H1 (cell line): ENCODE data around the gene ARHGAP18. TPM values are rescaled to one million over a fixed set of nuclear protein-coding genes. Genes with fewer than 3 reads are reported as not detected.

Source experiments
- CTCF ChIA-PET: fragments of 300-600 bp; sonication (Branson Sonifier 250); formaldehyde crosslinking; loops from one replicate; lab custom pipeline; 2021; ENCODE audit not compliant: partially characterized antibody; lab: Charles Lee
- POLR2A ChIA-PET: fragments of 300-600 bp; sonication (Branson Sonifier 250); formaldehyde crosslinking; loops from one replicate; lab custom pipeline; 2021; ENCODE audit warnings: inconsistent platforms; ENCODE audit not compliant: partially characterized antibody; lab: Charles Lee
- DNase-seq, 2 experiments: peaks; one replicate each; pipeline versions ENCODE4 v3.0.0 to v3.0.0-alpha.2; 2010 to 2022; ENCODE audit warnings: low spot score in 2 of 2, low read depth in 1 of 2, mixed read lengths in 1 of 2
- FAIRE-seq: peaks from 2 replicates; lab custom pipeline; 2011; peaks lifted over from hg19 to GRCh38; lab: Jason Lieb, UNC
- H2AFZ ChIP-seq: 2 replicates; pipeline ENCODE4 v1.8.1; 2012; ENCODE audit warnings: low read length, inconsistent platforms
- H2AK5ac ChIP-seq: 2 replicates; pipeline ENCODE4 v1.6.1; 2013; ENCODE audit warnings: low read depth, low read length
- H2BK120ac ChIP-seq: replicated peaks from 2 replicates; pipeline ENCODE3; 2013; ENCODE audit warnings: low read depth, low read length, inconsistent platforms
- H2BK12ac ChIP-seq: 2 replicates; pipeline ENCODE4 v1.6.1; 2013; ENCODE audit warnings: low read depth, low read length
- H2BK15ac ChIP-seq: 2 replicates; pipeline ENCODE4 v1.6.1; 2013; ENCODE audit warnings: low read length
- H2BK20ac ChIP-seq: 2 replicates; pipeline ENCODE4 v1.6.1; 2013; ENCODE audit warnings: low read length
- H2BK5ac ChIP-seq: 2 replicates; pipeline ENCODE4 v1.6.1; 2013; ENCODE audit warnings: low read depth, low read length
- H3K14ac ChIP-seq: 2 replicates; pipeline ENCODE4 v1.6.1; 2013; ENCODE audit warnings: inconsistent platforms; ENCODE audit not compliant: insufficient read length
- H3K18ac ChIP-seq: 2 replicates; pipeline ENCODE4 v1.6.1; 2013; ENCODE audit warnings: low read length; ENCODE audit errors: extremely low read depth
- H3K23ac ChIP-seq: 2 replicates; pipeline ENCODE4 v1.6.1; 2013; ENCODE audit warnings: inconsistent platforms; ENCODE audit not compliant: insufficient read length
- H3K23me2 ChIP-seq: 2 replicates; pipeline ENCODE4 v1.6.1; 2013; ENCODE audit warnings: low read depth, low read length
- H3K27ac ChIP-seq: 2 replicates; pipeline ENCODE4 v1.6.1; 2011; ENCODE audit warnings: low read depth, low read length, inconsistent platforms
- H3K27me3 ChIP-seq, 4 experiments: replicated peaks in 1 of 4; 1 replicate in 1 of 4; 2 replicates in 3 of 4; pipeline versions ENCODE4 v1.6.1 to v1.8.1; 2011 to 2013; ENCODE audit warnings: low read length in 3 of 4, mild to moderate bottlenecking in 3 of 4, inconsistent platforms in 2 of 4, mixed read lengths in 2 of 4, moderate library complexity in 1 of 4; ENCODE audit not compliant: control insufficient read depth in 3 of 4, insufficient read depth in 3 of 4; ENCODE audit errors: extremely low read depth in 1 of 4
- H3K36me3 ChIP-seq, 4 experiments: 2 replicates each; pipeline versions ENCODE4 v1.6.1 to v1.8.1; 2011 to 2013; ENCODE audit warnings: mild to moderate bottlenecking in 4 of 4, low read length in 3 of 4, moderate library complexity in 2 of 4, control low read depth in 1 of 4, inconsistent platforms in 1 of 4; ENCODE audit not compliant: insufficient read depth in 4 of 4, control insufficient read depth in 2 of 4
- H3K4ac ChIP-seq: replicated peaks from 2 replicates; pipeline ENCODE3; 2013; ENCODE audit warnings: low read length, low read depth, mixed read lengths, inconsistent platforms; ENCODE audit not compliant: insufficient read length
- H3K4me1 ChIP-seq, 4 experiments: replicated peaks in 1 of 4; 1 replicate in 1 of 4; 2 replicates in 3 of 4; pipeline versions ENCODE4 v1.6.1 to v1.8.1; 2011 to 2013; ENCODE audit warnings: low read length in 3 of 4, inconsistent platforms in 2 of 4, mixed read lengths in 1 of 4; ENCODE audit not compliant: insufficient read depth in 4 of 4, control insufficient read depth in 3 of 4
- H3K4me2 ChIP-seq, 2 experiments: 2 replicates each; pipeline versions ENCODE4 v1.6.1 to v1.8.1; 2011 to 2013; ENCODE audit warnings: low read depth in 2 of 2, low read length in 2 of 2, control low read depth in 1 of 2, inconsistent platforms in 1 of 2, mild to moderate bottlenecking in 1 of 2; ENCODE audit not compliant: insufficient read depth in 1 of 2
- H3K4me3 ChIP-seq, 4 experiments: fragments of 200-600, 300-600 bp in 1 of 4; sonication (generic), shearing (Covaris generic), sonication (Bioruptor Twin) in 1 of 4; 2 replicates each; pipeline versions ENCODE4 v1.5.1 to v1.8.1; 2011 to 2016; ENCODE audit warnings: low read length in 4 of 4, low read depth in 3 of 4, control low read depth in 2 of 4, inconsistent platforms in 2 of 4, mild to moderate bottlenecking in 2 of 4, mixed read lengths in 1 of 4, moderate library complexity in 1 of 4; ENCODE audit not compliant: insufficient read depth in 2 of 4; ENCODE audit errors: extremely low read depth in 1 of 4
- H3K56ac ChIP-seq: replicated peaks from 2 replicates; pipeline ENCODE3; 2013; ENCODE audit warnings: low read depth, mild to moderate bottlenecking, mixed read lengths, low read length, inconsistent platforms; ENCODE audit not compliant: insufficient read length
- H3K79me1 ChIP-seq: 2 replicates; pipeline ENCODE4 v1.6.1; 2013; ENCODE audit warnings: low read depth, low read length, control low read depth
- H3K79me2 ChIP-seq, 2 experiments: 2 replicates each; pipeline versions ENCODE4 v1.6.1 to v1.8.1; 2012 to 2013; ENCODE audit warnings: low read length in 2 of 2, mild to moderate bottlenecking in 2 of 2, inconsistent platforms in 1 of 2; ENCODE audit not compliant: insufficient read depth in 2 of 2, control insufficient read depth in 1 of 2
- H3K9ac ChIP-seq, 4 experiments: replicated peaks in 1 of 4; 1 replicate in 1 of 4; 2 replicates in 3 of 4; pipeline versions ENCODE4 v1.6.1 to v1.8.1; 2011 to 2013; ENCODE audit warnings: low read depth in 3 of 4, low read length in 3 of 4, control low read depth in 2 of 4, mild to moderate bottlenecking in 2 of 4, moderate library complexity in 2 of 4, inconsistent platforms in 1 of 4; ENCODE audit errors: extremely low read depth in 1 of 4
- H3K9me3 ChIP-seq, 2 experiments: 2 replicates each; pipeline versions ENCODE4 v1.6.1 to v1.8.1; 2012 to 2013; ENCODE audit warnings: mild to moderate bottlenecking in 2 of 2, moderate library complexity in 2 of 2, control low read depth in 1 of 2, inconsistent platforms in 1 of 2, low read depth in 1 of 2, low read length in 1 of 2, mixed read lengths in 1 of 2; ENCODE audit not compliant: insufficient read depth in 2 of 2
- H4K20me1 ChIP-seq, 2 experiments: replicated peaks in 1 of 2; 2 replicates each; pipeline versions ENCODE3 to v1.8.1; 2011 to 2013; ENCODE audit warnings: inconsistent platforms in 2 of 2, low read length in 2 of 2, mild to moderate bottlenecking in 1 of 2; ENCODE audit not compliant: insufficient read depth in 2 of 2, control insufficient read depth in 1 of 2
- H4K5ac ChIP-seq: 2 replicates; pipeline ENCODE4 v1.6.1; 2013; ENCODE audit warnings: low read length, low read depth, mixed read lengths, inconsistent platforms; ENCODE audit not compliant: insufficient read length
- H4K8ac ChIP-seq: 2 replicates; pipeline ENCODE4 v1.8.0; 2013; ENCODE audit warnings: mild to moderate bottlenecking, moderate library complexity, low read length, inconsistent platforms; ENCODE audit not compliant: insufficient read depth; ENCODE audit errors: extremely low read depth
- H4K91ac ChIP-seq: replicated peaks from 2 replicates; pipeline ENCODE3; 2013; ENCODE audit warnings: low read length, mixed read lengths, inconsistent platforms; ENCODE audit not compliant: insufficient read length
- BRCA1 ChIP-seq: IDR thresholded peaks from 2 replicates; pipeline ENCODE4 v1.6.1; 2012; ENCODE audit warnings: low read depth, low read length, improper control_type of control experiment
- EGR1 ChIP-seq: IDR thresholded peaks from 2 replicates; pipeline ENCODE4 v1.6.1; 2011; ENCODE audit warnings: low read depth, low read length, borderline replicate concordance
- KDM4A ChIP-seq: IDR thresholded peaks from one replicate; pipeline ENCODE4 v1.7.1; 2012; ENCODE audit warnings: low read depth, mild to moderate bottlenecking, moderate library complexity, low read length, inconsistent platforms; ENCODE audit not compliant: severe bottlenecking
- MAFK ChIP-seq: IDR thresholded peaks from 2 replicates; pipeline ENCODE4 v1.6.1; 2012; ENCODE audit warnings: low read depth, mild to moderate bottlenecking, improper control_type of control experiment, low read length
- NANOG ChIP-seq: IDR thresholded peaks from 2 replicates; pipeline ENCODE4 v1.6.1; 2011; ENCODE audit warnings: low read length, low read depth, mild to moderate bottlenecking, inconsistent platforms; ENCODE audit not compliant: insufficient read depth, poor library complexity, severe bottlenecking
- RNF2 ChIP-seq: fragments of 200-900, 300-1000 bp; sonication (generic); IDR thresholded peaks from 2 replicates; pipeline ENCODE4 v1.7.1; 2016; ENCODE audit warnings: borderline replicate concordance, low read depth, mild to moderate bottlenecking, antibody characterized with exemption, low read length; ENCODE audit not compliant: poor library complexity, severe bottlenecking; ENCODE audit errors: missing control alignments
- SUZ12 ChIP-seq: fragments of 200-600 bp; sonication (generic); IDR thresholded peaks from 2 replicates; pipeline ENCODE4 v1.6.1; 2012; ENCODE audit warnings: mild to moderate bottlenecking, inconsistent platforms, low read length, moderate library complexity, mixed read lengths
- WGBS, 2 experiments: shearing (Covaris generic) in 1 of 2; methylation state at CpG; one replicate each; pipeline versions ENCODE4 v1.1.6 to v1.1.7; 2013 to 2015; ENCODE audit warnings: low lambda C conversion rate in 2 of 2, mixed read lengths in 2 of 2, inconsistent platforms in 1 of 2, low coverage in 1 of 2, missing lambda C conversion rate in 1 of 2; ENCODE audit not compliant: insufficient replicate concordance in 2 of 2, insufficient coverage in 1 of 2, insufficient read length in 1 of 2; ENCODE audit errors: extremely low coverage in 1 of 2, missing lambda C conversion rate in 1 of 2; 5-methylcytosine and 5-hydroxymethylcytosine counted together
- polyA plus RNA-seq, 7 experiments: library from polyadenylated mRNA; depleted of rRNA in 3 of 7; stranded (reverse) in 5 of 7; unstranded in 2 of 7; fragments of >200 nt in 5 of 7; fragments of 200-250 nt in 2 of 7; gene quantifications; 1 replicate in 5 of 7; 2 replicates in 1 of 7; 4 replicates in 1 of 7; pipeline versions ENCODE4 v1.2.1 to v1.2.3, GENCODE V29; 2011 to 2013; ENCODE audit warnings: missing spikeins in 2 of 7, mixed read lengths in 2 of 7
- total RNA-seq: library from RNA; stranded (reverse); fragmentation: NEBNext Ultra II Directional; extraction: Animal tissue kit (Norgen Biotek cat#: 25700); gene quantifications from 2 replicates; pipeline ENCODE4 v1.2.1, GENCODE V29; 2021

ARHGAP18 gene
- total and polyA plus RNA-seq, 2 of the 8 experiments (the other 6 are each of a cell fraction or from before 2014, with no cell fraction given), result 0.83 to 4.5 TPM

DNA sequence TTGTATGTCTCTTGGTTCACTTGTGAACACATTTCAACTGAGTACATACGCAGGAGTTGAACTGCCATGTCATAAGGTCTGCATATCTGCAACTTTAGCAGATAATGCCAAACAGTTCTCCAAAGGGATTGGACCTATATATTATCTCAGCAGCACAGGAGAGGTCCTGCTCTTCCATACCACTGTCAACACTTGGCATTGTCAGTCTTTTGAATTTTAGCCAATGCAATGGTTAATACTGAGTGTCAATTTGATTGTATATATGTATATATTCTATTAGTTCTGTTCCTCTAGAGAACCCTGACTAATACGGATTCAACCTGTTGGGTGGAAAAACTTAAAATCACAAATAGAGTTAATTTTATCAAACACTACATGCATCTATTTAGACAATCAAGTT lies 26.1 kb upstream of the ARHGAP18 start:
- Histone ChIP-seq H3K9me3 (no peaks in the 10 kb centered on the region), H3K4me2 (no peak overlapping the region), H4K5ac (no peak overlapping the region), H3K56ac (no peak overlapping the region), H3K4me3 (no peak overlapping the region), H2AK5ac (no peak overlapping the region), H4K91ac (no peak overlapping the region)
- POLR2A ChIA-PET, result no interaction called here
- no peak for FAIRE-seq
- TF ChIP-seq MAFK (no peak), RNF2 (no peak), SUZ12 (no peak), BRCA1 (no peak), NANOG (no peak), KDM4A (no peak), EGR1 (no peak)
- TF ChIP-seq, all 59 proteins: peak for 0
- CTCF ChIA-PET, result interaction anchor here (0.8 to 1.5 kb wide), 2 partner anchors 9 to 138 kb away, joined by 3 to 5 read pairs; no protein-coding TSS in a partner anchor
- Histone ChIP-seq H2BK120ac (no peak overlapping the region), H4K8ac (no peak overlapping the region), H3K23ac (no peak overlapping the region), H3K79me1 (no peaks in the 10 kb centered on the region), H3K27me3 (no peaks in the 10 kb centered on the region), H4K20me1 (no peaks in the 10 kb centered on the region), H3K14ac (no peak overlapping the region), H3K18ac (no peak overlapping the region), H3K27ac (no peak overlapping the region), H2BK5ac (no peak overlapping the region), H2BK20ac (no peak overlapping the region), H3K23me2 (no peaks in the 10 kb centered on the region), H3K36me3 (no peaks in the 10 kb centered on the region), H3K4ac (no peak overlapping the region), H2AFZ (no peak overlapping the region), H3K79me2 (no peaks in the 10 kb centered on the region), H3K4me1 (no peaks in the 10 kb centered on the region), H2BK15ac (no peak overlapping the region), H2BK12ac (no peak overlapping the region), H3K9ac (no peak overlapping the region)
- no peak for DNase-seq
- WGBS, 2 experiments, result 90% methylated on average over 2 of the region's 2 CpGs; no CpG with 5 or more reads in 1 of the 2 experiments
